A204.1 (cell line): ENCODE data around the gene MAP10.
"Not testable (repeated sequence)": the region's sequence is repeated elsewhere in the genome, so short reads cannot be mapped to it uniquely, and the experiment has no call there.

Experiments
- FAIRE-seq: peaks from 2 replicates; lab custom pipeline; 2012; peaks lifted over from hg19 to GRCh38; lab: Jason Lieb, UNC

Gene MAP10, protein sequence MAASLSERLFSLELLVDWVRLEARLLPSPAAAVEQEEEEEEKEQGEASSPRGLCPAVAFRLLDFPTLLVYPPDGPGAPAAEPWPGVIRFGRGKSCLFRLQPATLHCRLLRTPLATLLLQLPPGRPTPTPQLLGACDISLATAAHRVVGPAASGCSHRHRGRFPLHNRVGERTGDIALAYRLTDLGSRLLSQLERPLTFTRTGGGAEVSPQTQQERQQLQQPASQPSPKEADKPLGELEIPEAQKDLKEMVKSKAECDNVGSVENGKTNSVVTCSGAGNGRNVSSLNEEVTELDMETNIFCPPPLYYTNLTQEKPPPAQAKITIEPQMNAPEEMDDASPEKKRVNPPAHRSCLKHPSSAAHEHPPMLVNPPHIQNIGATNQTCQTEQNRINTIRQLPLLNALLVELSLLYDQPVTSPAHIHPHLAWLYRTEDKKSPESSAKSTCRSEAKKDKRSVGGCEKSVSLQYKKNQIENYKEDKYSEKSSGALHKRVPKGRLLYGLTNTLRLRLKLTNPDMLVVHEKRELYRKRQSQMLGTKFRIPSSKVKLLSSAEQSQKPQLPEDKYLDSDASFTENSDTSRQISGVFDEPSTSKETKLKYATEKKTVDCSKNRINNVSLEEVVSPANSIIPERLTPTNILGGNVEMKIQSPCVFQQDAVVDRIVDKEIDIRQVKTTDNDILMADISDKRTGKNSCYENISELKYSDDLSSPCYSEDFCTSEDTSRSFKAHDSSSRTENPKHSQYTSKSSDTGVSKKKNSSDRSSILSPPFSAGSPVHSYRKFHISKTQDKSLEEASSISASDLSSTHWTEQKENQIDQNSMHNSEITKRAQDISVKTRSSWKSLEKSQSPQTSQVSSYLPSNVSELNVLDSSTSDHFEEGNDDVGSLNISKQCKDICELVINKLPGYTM

DNA sequence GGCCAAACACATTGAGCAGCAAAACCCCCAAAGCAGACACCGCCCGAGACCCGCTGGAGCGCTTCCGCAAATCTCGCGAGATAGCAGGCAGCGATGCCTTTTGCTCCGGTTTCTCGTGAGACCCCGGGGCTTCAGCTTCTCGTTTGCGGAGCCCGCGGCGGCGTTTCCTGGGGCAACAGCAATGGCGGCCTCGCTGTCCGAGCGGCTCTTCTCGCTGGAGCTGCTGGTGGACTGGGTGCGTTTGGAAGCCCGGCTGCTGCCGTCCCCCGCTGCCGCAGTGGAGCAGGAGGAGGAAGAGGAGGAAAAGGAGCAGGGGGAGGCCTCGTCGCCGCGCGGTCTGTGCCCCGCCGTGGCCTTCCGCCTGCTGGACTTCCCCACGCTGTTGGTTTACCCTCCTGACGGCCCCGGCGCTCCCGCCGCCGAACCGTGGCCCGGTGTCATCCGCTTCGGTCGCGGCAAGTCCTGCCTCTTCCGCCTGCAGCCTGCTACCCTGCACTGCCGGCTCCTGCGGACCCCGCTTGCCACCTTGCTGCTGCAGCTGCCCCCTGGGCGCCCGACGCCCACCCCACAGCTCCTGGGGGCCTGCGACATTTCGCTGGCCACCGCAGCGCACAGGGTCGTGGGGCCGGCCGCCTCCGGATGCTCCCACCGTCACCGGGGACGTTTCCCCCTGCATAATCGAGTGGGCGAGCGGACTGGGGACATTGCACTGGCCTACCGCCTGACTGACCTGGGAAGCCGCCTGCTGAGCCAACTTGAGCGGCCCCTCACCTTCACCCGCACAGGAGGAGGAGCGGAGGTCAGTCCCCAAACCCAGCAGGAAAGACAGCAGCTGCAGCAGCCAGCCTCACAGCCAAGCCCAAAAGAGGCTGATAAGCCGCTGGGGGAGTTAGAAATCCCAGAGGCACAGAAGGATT lies at the start of gene MAP10:
MAP10 (plus strand) TSS at position 148 of the 917 bp plus-strand sequence; CDS start at position 182, 34 bp downstream.
- no peak for FAIRE-seq

DNA sequence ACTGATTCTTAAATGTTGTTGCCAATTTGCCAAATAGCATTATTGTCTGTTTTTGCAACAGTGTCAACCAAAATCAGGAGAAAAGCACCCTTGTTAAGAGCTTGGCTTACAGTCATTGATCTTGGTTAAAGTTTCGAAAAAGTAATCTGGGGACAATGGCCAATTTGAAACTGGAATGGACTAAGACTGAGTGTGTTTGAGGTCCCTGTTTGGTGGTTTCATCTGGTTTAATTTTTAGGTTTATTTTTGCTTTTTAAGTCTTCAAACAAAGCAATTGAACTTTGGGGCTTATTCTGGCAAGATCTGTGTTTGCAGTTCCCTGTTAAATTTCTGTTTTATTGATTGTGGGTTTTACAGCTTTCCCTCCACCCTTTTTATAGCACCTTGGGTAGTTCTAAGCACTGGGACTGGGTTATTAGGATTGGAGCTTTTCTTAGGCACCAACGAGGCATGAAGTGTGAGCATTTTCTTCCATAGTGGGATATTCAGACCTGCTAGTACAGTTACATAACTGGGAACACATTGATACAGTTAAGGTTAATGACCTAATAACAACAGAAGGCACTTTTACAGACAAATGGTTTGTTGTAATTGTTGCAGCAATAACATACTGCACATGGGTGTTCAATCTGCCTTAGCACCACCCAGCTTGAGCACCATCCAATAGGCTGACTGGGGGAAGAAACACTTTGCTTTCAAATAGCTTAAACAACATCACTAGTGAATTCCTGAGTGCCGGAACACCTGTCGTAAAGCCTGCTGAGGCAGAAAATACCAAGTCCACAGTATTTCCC lies 40.6 kb upstream of the MAP10 start:
- no peak for FAIRE-seq

DNA sequence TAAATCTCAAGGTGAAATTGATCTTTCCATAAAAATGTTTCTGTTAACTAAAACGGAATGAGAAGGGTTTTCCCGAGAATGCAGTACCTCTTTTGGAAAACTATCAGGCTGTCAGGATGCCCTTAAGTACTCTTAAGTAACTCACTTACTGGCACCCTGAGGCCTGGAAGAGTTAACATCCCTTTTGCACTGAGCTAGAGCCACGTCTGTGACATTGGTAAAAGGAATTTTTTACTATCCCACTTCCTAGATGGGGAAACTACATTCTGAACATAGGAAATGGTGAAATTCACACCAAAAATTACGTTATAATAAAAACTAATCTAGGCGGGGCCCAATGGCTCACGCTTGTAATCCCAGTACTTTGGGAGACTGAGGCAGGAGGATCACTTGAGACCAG lies 39.7 kb upstream of the MAP10 start:
- no peak for FAIRE-seq

DNA sequence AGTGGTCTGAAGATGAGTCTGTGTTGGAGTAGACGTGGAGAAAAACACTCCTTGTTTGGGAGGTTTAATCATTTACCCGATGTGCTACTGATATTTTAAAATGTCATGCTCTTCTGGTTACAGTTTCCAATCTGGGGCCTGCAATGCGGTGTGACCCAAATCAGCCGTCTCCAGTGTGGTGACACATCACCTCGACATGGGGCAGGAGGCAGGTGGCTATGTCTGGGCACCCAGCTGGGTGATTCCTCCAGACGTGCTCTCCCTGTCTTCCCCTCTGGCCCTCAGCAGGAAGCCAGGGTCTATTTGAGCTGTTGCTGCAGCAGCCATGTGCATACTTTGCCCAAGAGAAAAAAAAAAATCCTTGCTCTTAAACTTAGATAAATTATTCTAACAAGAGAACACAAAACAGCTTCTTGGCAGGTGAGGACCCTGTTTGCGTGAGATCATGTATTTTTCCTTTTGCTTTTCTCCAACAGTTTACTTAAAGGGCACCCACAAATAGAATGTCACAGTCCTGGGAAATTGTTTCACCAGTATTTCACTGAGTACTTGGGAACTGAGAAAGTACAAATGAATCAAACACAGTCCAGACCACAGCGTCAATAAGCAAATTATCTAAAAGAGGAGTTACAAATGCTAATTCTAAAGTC lies 38.9 kb upstream of the MAP10 start:
- FAIRE-seq = no peak

DNA sequence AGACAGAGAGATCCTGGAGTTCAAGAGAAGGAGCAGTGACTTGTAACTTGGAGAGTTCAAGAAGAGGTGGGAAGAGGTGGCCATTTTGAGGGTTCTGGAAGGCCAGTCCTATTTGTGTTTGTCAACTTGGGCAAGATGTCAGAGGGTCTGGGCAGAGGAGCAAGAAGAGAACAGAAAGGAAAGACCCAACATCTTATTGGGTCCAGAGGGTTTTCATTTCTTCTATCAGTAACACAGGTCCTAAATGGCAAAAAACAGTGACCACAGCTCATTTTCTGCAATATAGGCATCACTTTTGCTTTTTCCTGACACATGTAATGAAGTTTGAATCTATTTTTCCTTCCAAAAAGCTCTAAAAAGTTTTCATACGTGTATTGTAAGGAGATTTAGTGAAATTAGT lies 38.3 kb upstream of the MAP10 start:
- no peak for FAIRE-seq

DNA sequence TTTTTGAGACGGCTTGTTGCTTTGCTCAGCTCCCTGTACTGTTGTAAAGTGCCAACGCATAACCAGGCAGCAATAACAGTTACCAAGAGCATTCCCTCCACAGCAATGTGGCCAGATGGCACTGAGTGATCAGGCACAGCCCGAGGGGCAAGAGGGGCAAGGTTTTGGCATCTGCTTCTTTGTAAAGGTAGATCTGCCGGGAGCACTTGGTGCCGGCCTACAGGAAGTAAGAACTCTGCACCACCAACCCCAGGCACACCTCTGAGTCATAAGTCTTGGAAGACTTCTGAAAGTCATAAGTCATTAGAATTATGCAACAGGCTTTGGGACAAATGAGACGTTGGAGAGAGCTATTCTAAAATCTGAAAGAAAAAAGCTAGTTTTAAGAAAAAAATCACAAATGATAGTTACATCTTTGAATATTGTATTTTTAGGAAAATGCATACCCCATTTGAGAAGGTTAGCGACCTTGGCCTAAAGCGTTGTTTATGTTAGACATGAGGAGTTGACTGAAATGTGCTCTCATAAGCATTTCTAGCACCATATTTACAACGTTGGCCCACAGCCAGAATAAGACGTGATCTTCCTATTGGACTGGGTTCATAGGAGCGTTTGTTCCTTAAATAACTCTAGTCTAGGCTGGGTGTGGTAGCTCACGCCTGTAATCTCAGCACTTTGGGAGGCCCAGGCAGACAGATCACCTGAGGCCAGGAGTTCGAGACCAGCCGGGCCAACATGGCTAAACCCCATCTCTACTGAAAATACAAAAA lies 37.7 kb upstream of the MAP10 start:
- FAIRE-seq = no peak

DNA sequence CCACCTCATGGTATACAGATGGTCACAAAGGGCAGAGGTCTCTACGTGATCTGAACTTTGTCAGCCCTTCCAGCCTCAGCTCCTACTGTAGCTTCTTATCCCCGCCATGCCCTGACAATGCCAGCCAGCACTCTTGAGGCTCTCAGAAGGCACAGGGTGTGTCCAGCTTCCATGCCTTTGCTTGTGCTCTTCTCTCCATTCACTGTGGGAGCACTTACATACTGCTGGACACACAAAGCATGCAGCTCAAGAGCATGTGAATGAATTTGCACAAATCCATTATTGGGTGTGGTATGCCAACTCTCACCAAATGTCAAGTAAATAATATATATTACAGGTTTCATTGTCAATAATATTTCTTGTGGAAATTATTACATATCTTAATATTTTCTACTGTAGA lies 36.4 kb upstream of the MAP10 start:
- FAIRE-seq = no peak

DNA sequence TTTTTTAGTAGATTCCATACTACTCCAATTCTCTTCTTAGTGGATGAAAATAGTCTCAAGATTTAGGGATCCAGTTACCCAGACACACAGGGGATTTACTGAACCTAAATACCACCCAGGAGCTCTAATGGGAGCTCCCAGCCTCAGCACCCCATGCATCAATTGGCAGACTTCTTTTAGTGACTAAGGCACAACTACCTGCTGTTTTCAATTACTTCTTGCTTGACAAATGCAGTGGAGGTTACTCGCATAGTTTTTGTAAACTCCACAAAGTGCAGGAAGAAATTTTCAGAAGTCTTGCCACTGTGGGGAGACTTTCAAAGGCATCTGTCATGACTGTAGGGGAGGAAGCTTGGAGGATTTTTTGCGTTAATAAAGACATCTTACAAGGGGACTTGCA lies 35.5 kb upstream of the MAP10 start:
- no peak for FAIRE-seq

DNA sequence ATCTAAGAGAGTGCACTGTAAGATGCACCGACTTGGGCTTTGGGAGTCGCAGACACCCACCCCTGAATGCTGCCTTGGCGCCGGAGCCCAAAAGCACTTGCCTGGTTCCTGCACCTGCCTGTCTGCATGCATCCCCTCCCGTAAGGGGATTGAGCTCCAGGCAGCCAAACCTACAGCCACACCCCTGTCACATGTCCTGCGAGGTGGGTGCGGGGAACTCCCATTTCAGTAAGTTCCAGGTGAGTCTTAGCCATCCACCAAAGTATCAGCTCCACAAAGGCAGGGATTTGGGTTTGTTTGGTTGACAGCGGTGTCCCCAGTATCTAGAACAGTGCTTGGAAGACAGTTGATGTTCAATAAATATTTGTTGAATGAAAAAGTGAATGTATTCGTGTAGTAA lies 31.5 kb upstream of the MAP10 start:
- no peak for FAIRE-seq

DNA sequence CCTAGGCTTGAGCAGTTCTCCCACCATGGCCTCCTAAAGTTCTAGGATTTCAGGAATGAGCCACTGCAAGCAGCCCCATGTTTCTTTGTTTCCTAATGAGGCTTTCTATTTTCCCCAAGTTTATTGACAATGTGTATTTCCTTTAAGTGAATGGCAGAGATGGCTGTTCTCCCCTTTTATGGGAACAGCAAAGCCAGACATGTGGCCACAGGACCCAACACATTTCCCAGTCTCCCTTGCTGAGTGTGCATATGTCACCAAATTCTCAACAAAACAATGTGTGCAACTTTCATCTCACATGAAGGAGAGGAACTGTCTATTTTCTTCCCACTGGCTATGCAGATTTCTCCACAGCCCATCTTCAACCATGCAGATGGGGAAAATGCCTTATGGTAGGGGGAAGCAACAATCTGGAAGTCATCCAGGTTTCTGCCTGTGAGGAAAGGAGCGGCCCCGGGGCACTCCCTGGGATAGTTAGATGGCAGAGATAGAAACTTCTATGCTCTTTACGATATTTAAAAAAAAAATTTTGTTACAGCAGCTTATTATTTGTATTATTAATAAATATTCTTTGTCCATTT lies 28.6 kb upstream of the MAP10 start:
- no peak for FAIRE-seq

DNA sequence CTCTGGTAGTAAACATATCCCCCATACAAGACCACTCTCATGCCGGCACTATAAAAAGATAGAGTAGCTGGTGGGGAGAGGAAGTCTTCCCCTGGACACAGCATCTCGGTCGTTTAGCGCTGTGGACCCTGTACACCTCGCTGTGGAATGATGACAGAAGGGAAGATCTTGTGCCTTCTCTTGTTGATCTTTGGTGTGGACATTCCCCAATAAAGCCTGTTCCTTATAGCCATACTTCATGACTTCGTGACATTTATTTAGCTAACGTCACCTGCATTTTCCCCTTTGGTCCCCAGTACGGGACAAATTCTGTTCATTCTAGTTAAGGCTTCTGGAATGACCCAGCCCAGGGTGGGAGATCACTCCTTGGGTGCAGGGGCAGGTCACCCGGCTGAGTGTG lies 24.9 kb upstream of the MAP10 start:
- no peak for FAIRE-seq

DNA sequence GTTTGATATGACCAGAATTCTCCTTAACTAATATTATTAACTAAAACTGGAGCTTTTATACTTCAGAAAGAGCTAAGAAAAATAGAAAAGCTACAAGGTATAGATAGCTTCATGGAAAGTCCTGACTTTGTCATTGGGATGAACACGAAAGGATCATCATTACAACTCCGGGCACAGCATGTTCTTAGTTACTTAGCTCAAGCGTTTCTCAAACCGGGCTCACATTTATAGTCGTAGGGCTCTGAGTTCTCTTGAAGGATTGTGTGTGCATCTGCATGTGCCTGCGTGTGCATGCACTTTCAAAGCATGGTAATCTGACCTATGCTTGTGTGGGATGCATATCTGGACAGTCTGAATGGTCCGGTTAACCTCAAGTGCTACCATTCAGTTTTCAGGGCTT lies 20.4 kb upstream of the MAP10 start:
- no peak for FAIRE-seq

DNA sequence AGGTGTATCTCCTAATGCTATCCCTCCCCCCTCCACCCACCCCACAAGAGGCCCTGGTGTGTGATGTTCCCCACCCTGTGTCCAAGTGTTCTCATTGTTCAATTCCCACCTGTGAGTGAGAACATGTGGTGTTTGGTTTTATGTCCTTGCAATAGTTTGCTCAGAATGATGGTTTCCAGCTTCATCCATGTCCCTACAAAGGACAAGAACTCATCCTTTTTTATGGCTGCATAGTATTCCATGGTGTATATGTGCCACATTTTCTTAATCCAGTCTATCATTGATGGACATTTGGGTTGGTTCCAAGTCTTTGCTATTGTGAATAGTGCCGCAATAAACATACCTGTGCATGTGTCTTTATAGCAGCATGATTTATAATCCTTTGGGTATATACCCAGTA lies 19.6 kb upstream of the MAP10 start:
- not testable (repeated sequence) for FAIRE-seq

DNA sequence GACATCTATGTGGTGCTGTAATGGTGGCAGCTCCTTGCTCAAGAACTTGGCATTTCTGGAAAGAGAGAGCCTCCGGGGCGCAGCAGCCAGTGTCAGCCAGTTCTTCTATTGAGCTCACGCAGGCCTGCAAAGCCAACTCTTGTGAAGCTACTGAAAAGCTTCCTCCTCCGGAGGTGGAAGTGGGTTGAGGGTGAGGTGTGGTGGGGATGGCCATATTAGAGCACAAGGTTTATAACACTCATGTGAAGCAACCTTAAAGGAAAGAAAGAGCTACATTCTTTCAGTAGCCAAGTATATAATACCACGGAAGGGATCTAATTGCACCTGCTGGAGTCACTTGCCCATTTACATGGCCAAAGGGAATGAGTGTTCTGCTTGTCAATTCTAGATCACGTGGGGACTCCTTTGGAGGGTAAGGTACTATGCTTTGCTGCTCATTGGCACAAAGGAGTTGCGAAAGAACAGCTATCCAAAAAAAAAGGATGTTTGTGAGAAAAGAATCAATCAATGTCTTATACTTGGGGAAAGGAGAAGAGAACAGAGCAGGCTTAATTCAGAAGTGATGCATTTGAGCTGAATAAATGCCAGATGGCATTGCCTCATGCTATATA lies 18.3 kb upstream of the MAP10 start:
- FAIRE-seq = no peak

DNA sequence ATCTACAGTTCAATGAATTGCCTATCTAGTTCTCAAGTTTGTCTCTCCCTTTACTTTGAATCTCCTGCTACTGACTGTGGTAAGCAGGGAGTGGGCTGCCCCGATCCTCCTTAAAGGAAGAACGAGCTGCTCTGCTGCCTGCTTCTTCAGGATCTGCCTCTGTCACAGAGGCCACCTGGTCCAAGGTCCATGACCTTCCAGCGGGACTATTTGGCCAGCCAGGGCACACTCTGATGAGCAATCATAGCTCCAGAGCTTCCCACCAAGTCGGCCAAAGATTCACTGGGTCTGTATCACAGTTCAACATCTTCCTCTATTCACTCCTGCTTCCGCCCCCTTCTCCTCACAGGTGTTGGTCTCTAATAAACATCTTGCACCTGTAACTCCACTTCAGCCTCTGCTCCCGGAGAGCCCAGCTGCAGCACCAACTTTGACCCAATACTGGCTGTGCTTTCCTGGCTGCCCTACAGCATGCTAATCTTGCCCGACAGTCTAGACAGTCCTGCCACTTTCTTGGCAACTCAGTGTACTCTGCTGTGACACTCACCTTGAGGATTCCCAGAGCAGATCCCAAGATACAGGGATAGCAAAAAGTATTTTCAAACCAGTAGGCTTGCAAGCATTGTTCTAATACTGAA lies 16.9 kb upstream of the MAP10 start:
- FAIRE-seq = no peak

DNA sequence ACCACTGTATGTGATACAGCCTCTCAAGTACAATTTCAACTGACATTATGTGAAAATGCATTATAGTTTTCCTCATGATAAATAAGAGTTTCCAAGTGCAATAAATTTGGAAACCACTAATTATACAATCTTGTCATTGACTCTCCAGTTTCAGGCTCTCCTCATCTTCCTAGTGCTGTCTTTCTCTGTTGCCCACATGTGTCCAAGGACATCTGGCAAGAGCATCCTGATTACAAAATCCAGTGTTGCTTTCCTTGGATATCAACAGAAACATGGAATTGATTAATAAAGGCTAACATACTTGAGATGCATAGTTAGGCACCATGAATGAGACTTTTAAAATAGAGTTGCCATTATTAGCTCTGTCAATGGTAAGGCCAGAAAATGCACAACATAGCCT lies 15.6 kb upstream of the MAP10 start:
- FAIRE-seq = no peak

DNA sequence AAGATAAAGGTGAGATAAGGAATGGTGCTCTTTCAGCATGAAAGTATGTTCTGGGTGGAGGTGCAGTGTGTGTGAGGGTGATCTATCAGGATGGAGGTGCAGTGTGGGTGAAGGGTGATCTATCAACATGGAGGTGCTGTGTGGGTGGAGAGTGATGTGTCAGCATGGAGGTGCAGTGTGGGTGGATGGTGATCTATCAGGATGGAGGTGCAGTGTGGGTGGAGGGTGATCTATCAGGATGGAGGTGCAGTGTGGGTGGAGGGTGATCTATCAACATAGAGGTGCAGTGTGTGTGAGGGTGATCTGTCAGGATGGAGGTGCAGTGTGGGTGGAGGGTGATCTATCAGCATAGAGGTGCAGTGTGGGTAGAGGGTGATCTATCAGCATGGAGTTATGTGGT lies 12.3 kb upstream of the MAP10 start:
- no peak for FAIRE-seq

DNA sequence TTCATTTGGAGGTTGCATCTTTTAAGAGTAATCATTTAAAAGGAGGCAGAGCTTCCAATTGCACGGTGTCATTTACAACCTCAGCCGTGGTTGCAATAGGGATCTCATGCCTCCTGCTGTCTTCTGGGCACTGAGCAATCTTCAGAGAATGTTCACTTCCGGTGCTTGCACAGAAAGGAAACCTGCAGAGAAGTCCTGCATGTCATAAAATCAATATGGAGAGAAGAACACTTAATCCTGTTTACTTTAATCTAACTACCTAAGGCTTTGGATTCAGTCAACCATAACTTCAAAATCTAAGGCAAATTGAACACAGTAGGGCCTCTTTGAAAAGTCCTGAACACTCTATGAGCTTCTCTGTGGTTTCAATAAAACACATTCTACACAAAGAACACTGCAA lies 11.3 kb upstream of the MAP10 start:
- FAIRE-seq = no peak

DNA sequence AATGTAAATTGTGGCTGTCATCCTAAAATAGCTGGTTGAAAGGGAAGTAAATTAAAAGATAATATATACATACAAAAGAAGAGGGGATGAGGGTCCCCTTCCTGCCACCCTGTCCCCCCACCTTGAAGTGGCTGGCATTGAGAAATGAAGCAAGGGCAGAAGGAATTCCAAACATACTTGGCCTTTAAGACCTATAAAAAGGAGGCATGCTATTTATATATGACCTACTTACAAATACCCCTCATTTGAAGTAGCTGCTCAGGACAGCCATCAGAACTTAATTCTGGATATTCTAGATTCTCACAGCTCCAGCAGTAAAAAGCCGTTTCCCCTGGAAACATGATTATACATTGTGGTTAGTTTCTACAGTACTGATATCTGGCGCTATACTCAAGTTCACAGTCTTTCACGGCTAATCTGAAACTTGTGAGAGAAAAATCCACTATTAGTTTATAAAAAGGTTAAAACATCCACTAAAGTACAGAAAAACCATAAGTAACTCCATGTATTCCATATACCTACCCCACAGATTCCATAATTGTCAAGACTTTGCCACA lies 9.6 kb upstream of the MAP10 start:
- FAIRE-seq = no peak
